GM19468 (cell line): Measurements from ENCODE around the gene R3HDM4.
"Not testable (repeated sequence)": the region's sequence is repeated elsewhere in the genome, so short reads cannot be mapped to it uniquely, and the experiment has no call there.

ENCODE experiments used
- ATAC-seq: cut with Tn5 transposase; IDR thresholded peaks from one replicate; pipeline ENCODE4 v1.9.1; 2021; ENCODE audit warnings: mild to moderate bottlenecking, moderate library complexity, moderate number of reproducible peaks; ENCODE audit not compliant: unreplicated experiment; ENCODE audit errors: extremely low read depth

R3HDM4 gene

GRCh38 chr19:862581-863314 lies 50.3 kb downstream of the R3HDM4 start:
- no peak for ATAC-seq

- ATAC-seq, result no peak
These were observed 51.1 kb downstream of the R3HDM4 start for GRCh38 chr19:861756-862580.

GRCh38 chr19:861141-861755 lies 51.8 kb downstream of the R3HDM4 start:
- ATAC-seq, result no peak

GRCh38 chr19:858868-859843 lies 53.9 kb downstream of the R3HDM4 start, which contains the start of gene CFD:
CFD (plus strand) TSS chr19:859664; CDS start chr19:859690, 26 bp downstream.
- no peak for ATAC-seq

- ATAC-seq, result no peak
These were observed 54.7 kb downstream of the R3HDM4 start for GRCh38 chr19:858284-858683.

- no peak for ATAC-seq
These were observed 57.4 kb downstream of the R3HDM4 start for GRCh38 chr19:855566-856120.

- ATAC-seq, result no peak
These were observed 57.9 kb downstream of the R3HDM4 start for GRCh38 chr19:855142-855541.

GRCh38 chr19:854549-854948 lies 58.5 kb downstream of the R3HDM4 start:
- ATAC-seq, result no peak

GRCh38 chr19:853614-854220 lies 59.3 kb downstream of the R3HDM4 start:
- not testable (repeated sequence) for ATAC-seq

- no peak for ATAC-seq
These were observed 59.9 kb downstream of the R3HDM4 start for GRCh38 chr19:853014-853585.

- no peak for ATAC-seq
These were observed 60.6 kb downstream of the R3HDM4 start, which contains the start of gene ELANE for GRCh38 chr19:852136-853013. ELANE (plus strand) TSS chr19:852303; CDS start chr19:852329, 26 bp downstream.

GRCh38 chr19:850979-851335 lies 62.1 kb downstream of the R3HDM4 start:
- no peak for ATAC-seq

GRCh38 chr19:850221-850978 lies 62.6 kb downstream of the R3HDM4 start:
- no peak for ATAC-seq

- not testable (repeated sequence) for ATAC-seq
These were observed 63.8 kb downstream of the R3HDM4 start for GRCh38 chr19:849195-849594.

GRCh38 chr19:848386-848921 lies 64.6 kb downstream of the R3HDM4 start:
- ATAC-seq, result no peak
